Left ventricle myocardium inferior (tissue), 1 donor: ENCODE results near the gene CFAP45. TPM values are rescaled to one million over a fixed set of nuclear protein-coding genes. Genes with fewer than 3 reads are reported as not detected.

Experiments
- DNase-seq: peaks from one replicate; pipeline ENCODE4 v3.0.0-alpha.2; 2020
- H3K27ac ChIP-seq: fragments of 200-600 bp; replicated peaks from 2 replicates; pipeline ENCODE4 v1.8.0; 2021
- H3K27me3 ChIP-seq: fragments of 200-600 bp; 2 replicates; pipeline ENCODE4 v1.8.0; 2021; ENCODE audit warnings: low read depth
- H3K36me3 ChIP-seq: fragments of 200-600 bp; 2 replicates; pipeline ENCODE4 v1.8.0; 2021
- H3K4me1 ChIP-seq: fragments of 200-600 bp; 2 replicates; pipeline ENCODE4 v1.8.0; 2021
- H3K4me3 ChIP-seq: fragments of 200-600 bp; 2 replicates; pipeline ENCODE4 v1.8.0; 2021; ENCODE audit warnings: mild to moderate bottlenecking, moderate library complexity
- H3K9me3 ChIP-seq: fragments of 200-600 bp; replicated peaks from 2 replicates; pipeline ENCODE4 v1.8.0; 2021
- intact Hi-C: fragments of 100-400 bp; cut with micrococcal nuclease; formaldehyde crosslinking; loops from one replicate; pipeline ENCODE4 v1.11.0; 2022
- total RNA-seq: library from RNA; stranded (reverse); fragmentation: NEBNext Ultra II Directional; extraction: Animal tissue kit (Norgen Biotek cat#: 25700); gene quantifications from one replicate; pipeline ENCODE4 v1.2.1, GENCODE V29; 2021
- TF ChIP-seq, protein P1 (sequence below): fragments of 200-600 bp; IDR thresholded peaks from 2 replicates; pipeline ENCODE4 v1.8.0; 2021; ENCODE audit warnings: antibody characterized with exemption, mild to moderate bottlenecking, borderline replicate concordance
- donor health status: DM: no; HTN: yes; CAD: no; lungs with severe emphysema.

Gene CFAP45
- total RNA-seq, 1 donor from 2014 or later: 1.1 TPM

DNA sequence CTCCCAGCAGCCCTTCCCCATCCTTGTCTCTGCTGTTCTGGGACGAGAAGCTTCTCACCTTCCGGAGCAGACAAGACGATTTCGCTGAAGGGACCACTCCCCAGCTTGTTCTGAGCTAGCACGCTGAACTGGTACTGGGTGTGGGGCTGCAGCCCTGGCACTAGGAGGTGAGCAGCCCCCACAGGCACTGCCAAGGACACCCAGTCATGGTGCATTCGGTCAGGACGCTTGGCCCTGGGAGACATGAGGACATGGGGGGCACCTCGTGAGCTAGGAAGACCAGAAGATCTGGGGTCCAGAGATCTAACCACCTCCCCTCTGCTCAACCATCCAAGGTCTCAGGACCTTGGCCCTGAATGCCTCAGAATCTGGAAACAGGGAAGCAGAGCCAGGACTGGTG lies 30.7 kb upstream of the CFAP45 start:
- no peaks in the 10 kb centered on the region for H3K27me3 ChIP-seq
- H3K27ac ChIP-seq: no peak overlapping the region
- H3K4me1 ChIP-seq: peaks cover 11% of the 10 kb centered on the region
- TF ChIP-seq, protein P1, sequence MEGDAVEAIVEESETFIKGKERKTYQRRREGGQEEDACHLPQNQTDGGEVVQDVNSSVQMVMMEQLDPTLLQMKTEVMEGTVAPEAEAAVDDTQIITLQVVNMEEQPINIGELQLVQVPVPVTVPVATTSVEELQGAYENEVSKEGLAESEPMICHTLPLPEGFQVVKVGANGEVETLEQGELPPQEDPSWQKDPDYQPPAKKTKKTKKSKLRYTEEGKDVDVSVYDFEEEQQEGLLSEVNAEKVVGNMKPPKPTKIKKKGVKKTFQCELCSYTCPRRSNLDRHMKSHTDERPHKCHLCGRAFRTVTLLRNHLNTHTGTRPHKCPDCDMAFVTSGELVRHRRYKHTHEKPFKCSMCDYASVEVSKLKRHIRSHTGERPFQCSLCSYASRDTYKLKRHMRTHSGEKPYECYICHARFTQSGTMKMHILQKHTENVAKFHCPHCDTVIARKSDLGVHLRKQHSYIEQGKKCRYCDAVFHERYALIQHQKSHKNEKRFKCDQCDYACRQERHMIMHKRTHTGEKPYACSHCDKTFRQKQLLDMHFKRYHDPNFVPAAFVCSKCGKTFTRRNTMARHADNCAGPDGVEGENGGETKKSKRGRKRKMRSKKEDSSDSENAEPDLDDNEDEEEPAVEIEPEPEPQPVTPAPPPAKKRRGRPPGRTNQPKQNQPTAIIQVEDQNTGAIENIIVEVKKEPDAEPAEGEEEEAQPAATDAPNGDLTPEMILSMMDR: no peak
- no peaks in the 10 kb centered on the region for H3K36me3 ChIP-seq
- H3K4me3 ChIP-seq: no peak overlapping the region
- DNase-seq: no peak
- no peaks in the 10 kb centered on the region for H3K9me3 ChIP-seq
- intact Hi-C loops: no loop called here

DNA sequence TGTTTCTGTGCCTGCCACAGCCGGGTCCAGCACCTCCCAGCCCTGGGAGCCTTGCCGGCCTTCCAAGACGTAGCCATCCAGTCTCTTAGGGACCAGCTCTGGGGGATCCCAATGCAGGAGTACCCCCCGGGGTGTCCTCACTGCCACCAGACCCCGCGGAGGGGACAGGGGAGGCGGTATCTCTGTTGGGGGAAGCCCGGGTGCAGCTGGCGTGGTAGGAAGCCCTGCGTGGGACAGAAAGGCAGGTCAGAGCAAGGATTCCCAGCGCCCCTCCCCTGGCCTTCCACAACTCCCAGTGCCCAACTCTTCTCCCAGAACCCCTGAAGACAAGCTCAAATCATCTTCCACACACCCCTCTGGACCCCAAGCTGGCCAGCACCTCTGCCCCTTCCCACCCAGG lies 30.3 kb upstream of the CFAP45 start:
- DNase-seq: no peak
- intact Hi-C loops: no loop called here

DNA sequence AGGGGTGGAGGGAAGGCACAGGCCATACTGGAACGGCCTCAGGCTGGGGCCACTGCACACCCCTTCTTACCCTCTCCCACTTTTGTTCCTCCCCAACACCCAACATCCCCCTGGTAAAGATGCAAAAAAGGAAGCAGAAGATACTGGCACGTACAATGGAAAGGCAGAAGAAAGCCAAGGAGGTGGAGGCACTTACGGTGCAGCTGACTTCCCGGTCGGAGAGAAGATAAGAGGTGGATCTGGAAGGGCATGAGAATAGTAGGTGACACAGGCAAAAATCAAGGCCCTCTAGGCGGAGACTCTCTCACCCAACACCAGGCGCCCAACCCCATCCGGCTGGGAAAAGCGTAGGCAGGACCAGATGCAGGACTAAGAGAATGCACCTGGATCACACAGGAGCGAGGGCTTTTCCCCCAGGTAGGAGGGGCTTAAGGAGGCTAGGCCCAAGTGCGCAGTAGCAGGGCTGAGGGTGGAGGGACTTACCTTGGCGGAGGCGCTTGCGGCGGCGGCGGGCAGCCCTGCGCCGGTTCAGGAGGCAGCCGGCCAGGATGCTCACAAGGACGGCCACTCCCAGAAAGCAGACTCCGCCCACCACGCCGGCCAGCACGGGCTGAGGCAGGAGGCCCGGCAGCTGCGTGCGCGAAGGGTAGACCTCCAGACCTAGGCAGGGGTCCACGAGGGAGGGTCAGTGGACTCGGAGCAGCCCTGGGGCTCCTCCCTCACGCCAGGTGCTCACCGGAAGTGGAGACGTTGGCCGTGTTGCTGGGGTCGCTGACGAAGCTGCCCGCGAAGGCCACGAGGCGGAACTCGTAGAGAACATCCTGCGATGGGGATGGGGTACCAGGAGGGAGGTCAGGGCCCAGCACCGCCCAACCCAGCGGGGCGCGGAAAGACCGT lies 29.4 kb upstream of the CFAP45 start:
- peaks cover 21% of the 10 kb centered on the region for H3K4me1 ChIP-seq
- no peaks in the 10 kb centered on the region for H3K27me3 ChIP-seq
- TF ChIP-seq, protein P1: no peak
- intact Hi-C loops: no loop called here
- no peaks in the 10 kb centered on the region for H3K36me3 ChIP-seq
- no peak overlapping the region for H3K4me3 ChIP-seq
- no peak for DNase-seq
- H3K9me3 ChIP-seq: no peaks in the 10 kb centered on the region
- H3K27ac ChIP-seq: no peak overlapping the region

More for the DNA sequence above, 30.3 kb upstream of the CFAP45 start:
- H3K27ac ChIP-seq: no peak overlapping the region
- TF ChIP-seq, protein P1: no peak
- H3K9me3 ChIP-seq: no peaks in the 10 kb centered on the region
- H3K27me3 ChIP-seq: no peaks in the 10 kb centered on the region
- peaks cover 12% of the 10 kb centered on the region for H3K4me1 ChIP-seq
- no peaks in the 10 kb centered on the region for H3K36me3 ChIP-seq
- H3K4me3 ChIP-seq: no peak overlapping the region

DNA sequence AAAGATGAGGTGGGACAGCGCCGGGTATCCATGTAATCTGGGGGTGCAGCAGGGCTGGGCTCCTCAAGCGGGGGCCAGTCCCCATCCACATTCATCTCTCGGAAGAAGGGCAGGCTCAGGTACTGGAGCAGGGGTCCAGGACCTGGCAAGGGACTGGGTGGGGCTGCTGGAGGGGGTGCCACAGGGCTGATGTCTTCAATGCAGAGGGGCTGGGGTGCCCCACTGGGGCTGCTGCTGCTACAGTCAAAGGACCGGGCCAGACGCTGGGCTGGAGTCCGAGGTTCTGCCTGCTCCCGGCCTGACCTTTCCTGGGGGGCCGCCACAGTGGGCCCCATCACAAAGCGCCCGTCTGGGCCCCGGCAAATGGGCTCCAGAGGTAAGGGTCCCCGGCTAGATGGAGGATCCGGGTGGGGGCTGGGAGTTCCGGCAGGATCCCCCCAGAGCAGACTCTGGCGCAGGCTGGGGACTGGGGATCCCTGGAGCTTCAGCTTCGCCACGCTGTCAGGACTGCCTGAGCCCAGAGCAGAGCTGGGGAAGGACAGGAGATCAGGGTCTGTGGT lies 28.6 kb upstream of the CFAP45 start:
- intact Hi-C loops: no loop called here
- TF ChIP-seq, protein P1: no peak
- Histone ChIP-seq H3K36me3 (no peaks in the 10 kb centered on the region), H3K27me3 (no peaks in the 10 kb centered on the region), H3K4me1 (peaks cover 29% of the 10 kb centered on the region), H3K9me3 (no peaks in the 10 kb centered on the region), H3K4me3 (no peak overlapping the region), H3K27ac (no peak overlapping the region)
- DNase-seq: no peak

DNA sequence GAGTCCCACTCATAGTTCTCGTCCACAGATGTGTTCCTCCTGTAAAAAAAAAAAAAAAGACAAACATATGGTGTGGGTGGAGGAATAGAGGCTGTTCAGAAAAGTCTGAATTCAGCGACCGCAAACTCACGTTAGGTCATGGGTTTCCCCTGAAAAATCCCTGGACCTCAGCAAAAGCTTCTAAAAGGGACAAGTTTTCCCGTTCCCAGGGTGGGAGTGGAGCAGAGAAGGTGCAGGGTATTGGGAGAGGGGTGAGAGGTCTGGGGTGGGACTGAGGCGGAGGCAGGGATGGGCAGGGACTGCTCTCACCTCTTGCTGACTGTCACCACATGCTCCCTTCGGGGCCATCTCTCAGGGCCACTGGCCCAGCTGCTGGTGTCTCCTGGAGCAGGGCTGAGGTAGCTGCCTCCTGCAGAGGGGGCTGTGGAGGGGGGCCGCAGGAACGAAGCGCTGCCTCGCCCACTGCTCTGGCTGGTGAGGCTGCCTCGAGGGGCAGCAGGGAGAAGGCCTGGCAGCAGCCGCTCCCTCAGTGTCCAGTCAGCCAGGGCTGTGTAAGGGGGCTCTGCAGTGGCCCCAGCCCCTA lies 28.0 kb upstream of the CFAP45 start:
- no peak overlapping the region for H3K27ac ChIP-seq
- DNase-seq: no peak

More for the DNA sequence above, 28.0 kb upstream of the CFAP45 start:
- H3K27me3 ChIP-seq: no peaks in the 10 kb centered on the region
- intact Hi-C loops: no loop called here
- no peak overlapping the region for H3K4me3 ChIP-seq
- peaks cover 35% of the 10 kb centered on the region for H3K4me1 ChIP-seq
- TF ChIP-seq, protein P1: no peak
- H3K36me3 ChIP-seq: no peaks in the 10 kb centered on the region
- H3K9me3 ChIP-seq: no peaks in the 10 kb centered on the region
